GM21360 (cell line): ENCODE measurements around the gene RAD51B.

Experiments
- ATAC-seq: cut with Tn5 transposase; IDR thresholded peaks from one replicate; pipeline ENCODE4 v1.9.1; 2021; ENCODE audit warnings: mild to moderate bottlenecking, moderate library complexity; ENCODE audit not compliant: unreplicated experiment

Gene RAD51B

GRCh38 chr14:68718023-68718990, 898.7 kb downstream of the RAD51B start:
- no peak for ATAC-seq

GRCh38 chr14:68719634-68720384, 900.2 kb downstream of the RAD51B start:
- no peak for ATAC-seq

- no peak for ATAC-seq
Observed at GRCh38 chr14:68722186-68722585, 902.6 kb downstream of the RAD51B start.

- no peak for ATAC-seq
Observed at GRCh38 chr14:68722968-68723566, 903.5 kb downstream of the RAD51B start.

GRCh38 chr14:68723808-68724268, 904.3 kb downstream of the RAD51B start:
- no peak for ATAC-seq

- ATAC-seq = no peak
Observed at GRCh38 chr14:68724914-68725313, 905.3 kb downstream of the RAD51B start.

GRCh38 chr14:68726093-68726695, 906.6 kb downstream of the RAD51B start:
- ATAC-seq = no peak

GRCh38 chr14:68727315-68728047, 907.9 kb downstream of the RAD51B start:
- ATAC-seq = no peak

- no peak for ATAC-seq
Observed at GRCh38 chr14:68728342-68729106, 908.9 kb downstream of the RAD51B start.

GRCh38 chr14:68729556-68729955, 910.0 kb downstream of the RAD51B start:
- no peak for ATAC-seq

GRCh38 chr14:68730348-68730747, 910.8 kb downstream of the RAD51B start:
- ATAC-seq = no peak

- no peak for ATAC-seq
Observed at GRCh38 chr14:68730811-68731425, 911.3 kb downstream of the RAD51B start.

- no peak for ATAC-seq
Observed at GRCh38 chr14:68733086-68733914, 913.7 kb downstream of the RAD51B start.

GRCh38 chr14:68734231-68734732, 914.7 kb downstream of the RAD51B start:
- no peak for ATAC-seq

- no peak for ATAC-seq
Observed at GRCh38 chr14:68735856-68736255, 916.3 kb downstream of the RAD51B start.

GRCh38 chr14:68736471-68736871, 916.9 kb downstream of the RAD51B start:
- ATAC-seq = no peak

GRCh38 chr14:68737086-68737485, 917.5 kb downstream of the RAD51B start:
- ATAC-seq = no peak

- ATAC-seq = no peak
Observed at GRCh38 chr14:68738559-68738958, 919.0 kb downstream of the RAD51B start.
